CD8-positive, alpha-beta memory T cell (primary cell): ENCODE measurements around the gene OR14K1. TPM values are rescaled to one million over a fixed set of nuclear protein-coding genes. Genes with fewer than 3 reads are reported as not detected.
"Not testable (repeated sequence)": the region's sequence is repeated elsewhere in the genome, so short reads cannot be mapped to it uniquely, and the experiment has no call there.

Source experiments
- CTCF ChIA-PET: fragments of 350-600 bp; sonication (Branson Sonifier 250); formaldehyde crosslinking; loops from one replicate; lab custom pipeline; 2021; ENCODE audit warnings: antibody characterized with exemption; lab: Charles Lee
- POLR2A ChIA-PET: fragments of 350-600 bp; sonication (Branson Sonifier 250); formaldehyde crosslinking; loops from one replicate; lab custom pipeline; 2021; ENCODE audit warnings: antibody characterized with exemption; lab: Charles Lee
- DNase-seq, 5 donors: peaks; one replicate each; pipeline versions ENCODE4 v3.0.0 to v3.0.0-alpha.2; 2020 to 2022; ENCODE audit warnings: mixed read lengths in 1 of 5
- H3K27ac ChIP-seq: one replicate; pipeline ENCODE4 v1.7.0; 2013; ENCODE audit warnings: low read depth, mild to moderate bottlenecking, low read length, moderate library complexity
- H3K27me3 ChIP-seq: 2 replicates; pipeline ENCODE4 v1.7.0; 2013; ENCODE audit warnings: low read length, mild to moderate bottlenecking; ENCODE audit not compliant: insufficient read depth, poor library complexity, severe bottlenecking
- H3K36me3 ChIP-seq: 2 replicates; pipeline ENCODE4 v1.7.0; 2013; ENCODE audit warnings: mild to moderate bottlenecking, low read length, moderate library complexity; ENCODE audit not compliant: insufficient read depth
- H3K4me1 ChIP-seq: 2 replicates; pipeline ENCODE4 v1.7.0; 2013; ENCODE audit warnings: mild to moderate bottlenecking, low read length, moderate library complexity; ENCODE audit not compliant: insufficient read depth
- H3K4me3 ChIP-seq: 2 replicates; pipeline ENCODE4 v1.7.0; 2013; ENCODE audit warnings: mild to moderate bottlenecking, low read length
- H3K9me3 ChIP-seq: 2 replicates; pipeline ENCODE4 v1.7.0; 2013; ENCODE audit warnings: mild to moderate bottlenecking, low read length
- H3K27ac Mint-ChIP-seq, 8 donors: one replicate each; pipeline ENCODE4 v1.8.0; 2020 to 2021; ENCODE audit warnings: mixed read lengths in 8 of 8, mild to moderate bottlenecking in 6 of 8, inconsistent platforms in 3 of 8, moderate library complexity in 3 of 8
- H3K27me3 Mint-ChIP-seq, 2 donors: one replicate each; pipeline ENCODE4 v1.8.0; 2020 to 2021; ENCODE audit warnings: mixed read lengths in 2 of 2, mild to moderate bottlenecking in 1 of 2, moderate library complexity in 1 of 2
- H3K36me3 Mint-ChIP-seq, 3 donors: one replicate each; pipeline ENCODE4 v1.8.0; 2020 to 2021; ENCODE audit warnings: mixed read lengths in 3 of 3, inconsistent platforms in 1 of 3, mild to moderate bottlenecking in 1 of 3
- H3K4me1 Mint-ChIP-seq, 3 donors: one replicate each; pipeline ENCODE4 v1.8.0; 2020 to 2021; ENCODE audit warnings: mixed read lengths in 3 of 3, inconsistent platforms in 1 of 3, mild to moderate bottlenecking in 1 of 3
- H3K4me3 Mint-ChIP-seq, 7 donors: one replicate each; pipeline ENCODE4 v1.8.0; 2020 to 2021; ENCODE audit warnings: mixed read lengths in 7 of 7, mild to moderate bottlenecking in 6 of 7, moderate library complexity in 4 of 7, inconsistent platforms in 2 of 7
- H3K9me3 Mint-ChIP-seq, 5 donors: one replicate each; pipeline ENCODE4 v1.8.0; 2020 to 2022; ENCODE audit warnings: mixed read lengths in 5 of 5, mild to moderate bottlenecking in 3 of 5, moderate library complexity in 2 of 5, inconsistent platforms in 1 of 5
- polyA plus RNA-seq: library from polyadenylated mRNA; unstranded; fragments of 300-500 nt; fragmentation: Illumina TruSeq; gene quantifications from one replicate; pipeline ENCODE4 v1.2.3, GENCODE V29; 2021
- total RNA-seq, 2 experiments: library from RNA; stranded (reverse); gene quantifications; one replicate each; pipeline ENCODE4 v1.2.3, GENCODE V29; 2021

The OR14K1 gene
- total RNA-seq (not detected), polyA plus RNA-seq (not detected)

GRCh38 chr1:247738315-247738714 is at the start of gene OR14K1:
TSS of gene OR14K1 (plus strand) at chr1:247738615. CDS start at chr1:247738615, 0 bp downstream.
- Mint-ChIP-seq H3K4me1 (no peaks in the 10 kb centered on the region), H3K36me3 (no peaks in the 10 kb centered on the region), H3K9me3 (peaks cover 0 to 4% (median 2%) of the 10 kb centered on the region in 5 donors), H3K27me3 (no peaks in the 10 kb centered on the region), H3K4me3 (no peak within 1 kb of the TSS), H3K27ac (peak within 1 kb of the TSS in 1 of 8 donors; percentile 12)
- Histone ChIP-seq H3K27ac (no peak within 1 kb of the TSS), H3K9me3 (no peaks in the 10 kb centered on the region), H3K27me3 (no peaks in the 10 kb centered on the region), H3K4me3 (no peak within 1 kb of the TSS), H3K4me1 (no peaks in the 10 kb centered on the region), H3K36me3 (no peaks in the 10 kb centered on the region)
- no peak for DNase-seq
- ChIA-PET POLR2A (no interaction called here), CTCF (no interaction called here)

GRCh38 chr1:247701338-247701737 is 37.1 kb upstream of the OR14K1 start:
- H3K36me3 ChIP-seq = no peaks in the 10 kb centered on the region
- DNase-seq = no peak
- H3K27me3 ChIP-seq = no peaks in the 10 kb centered on the region
- H3K4me1 Mint-ChIP-seq = peaks cover 0 to 3% (median 0%) of the 10 kb centered on the region in 3 donors
- H3K9me3 ChIP-seq = no peaks in the 10 kb centered on the region
- H3K36me3 Mint-ChIP-seq = no peaks in the 10 kb centered on the region
- H3K27ac ChIP-seq = no peak overlapping the region
- peaks cover 0 to 6% (median 3%) of the 10 kb centered on the region in 5 donors for H3K9me3 Mint-ChIP-seq
- H3K4me3 Mint-ChIP-seq = no peak overlapping the region
- no peaks in the 10 kb centered on the region for H3K27me3 Mint-ChIP-seq
- POLR2A ChIA-PET = no interaction called here
- no peak overlapping the region for H3K27ac Mint-ChIP-seq
- H3K4me3 ChIP-seq = no peak overlapping the region
- CTCF ChIA-PET = no interaction called here
- H3K4me1 ChIP-seq = no peaks in the 10 kb centered on the region

GRCh38 chr1:247710681-247711080 is 27.7 kb upstream of the OR14K1 start:
- H3K27me3 ChIP-seq, POLR2A ChIA-PET, H3K27me3 Mint-ChIP-seq, H3K36me3 Mint-ChIP-seq, H3K27ac Mint-ChIP-seq, CTCF ChIA-PET, H3K27ac ChIP-seq, H3K4me1 ChIP-seq, H3K4me3 Mint-ChIP-seq, H3K4me1 Mint-ChIP-seq, DNase-seq, H3K4me3 ChIP-seq, H3K9me3 Mint-ChIP-seq, H3K9me3 ChIP-seq, H3K36me3 ChIP-seq: not testable (repeated sequence)

GRCh38 chr1:247713753-247714152 is 24.7 kb upstream of the OR14K1 start:
- ChIA-PET POLR2A (no interaction called here), CTCF (no interaction called here)
- Mint-ChIP-seq H3K36me3 (no peaks in the 10 kb centered on the region), H3K27me3 (no peaks in the 10 kb centered on the region), H3K9me3 (peaks cover 0 to 3% (median 0%) of the 10 kb centered on the region in 5 donors), H3K4me3 (no peak overlapping the region), H3K4me1 (no peaks in the 10 kb centered on the region), H3K27ac (no peak overlapping the region)
- no peak overlapping the region for H3K4me3 ChIP-seq
- H3K27me3 ChIP-seq = no peaks in the 10 kb centered on the region
- no peak for DNase-seq
- H3K4me1 ChIP-seq = no peaks in the 10 kb centered on the region
- H3K9me3 ChIP-seq = no peaks in the 10 kb centered on the region
- H3K27ac ChIP-seq = no peak overlapping the region
- no peaks in the 10 kb centered on the region for H3K36me3 ChIP-seq

GRCh38 chr1:247716546-247716945 is 21.9 kb upstream of the OR14K1 start, which contains the start of gene OR6F1:
TSS of gene OR6F1 (minus strand) at chr1:247716646. CDS start at chr1:247712755, 3,891 bp downstream.
- Mint-ChIP-seq H3K36me3 (no peaks in the 10 kb centered on the region), H3K4me3 (no peak within 1 kb of the TSS), H3K9me3 (peaks cover 3 to 8% (median 4%) of the 10 kb centered on the region in 5 donors), H3K27me3 (no peaks in the 10 kb centered on the region), H3K4me1 (no peaks in the 10 kb centered on the region), H3K27ac (peak within 1 kb of the TSS in 1 of 8 donors; percentile 56)
- no peak for DNase-seq
- ChIA-PET POLR2A (no interaction called here), CTCF (no interaction called here)
- Histone ChIP-seq H3K27me3 (no peaks in the 10 kb centered on the region), H3K27ac (no peak within 1 kb of the TSS), H3K36me3 (no peaks in the 10 kb centered on the region), H3K4me1 (no peaks in the 10 kb centered on the region), H3K4me3 (no peak within 1 kb of the TSS), H3K9me3 (no peaks in the 10 kb centered on the region)

GRCh38 chr1:247721222-247721621 is 17.2 kb upstream of the OR14K1 start:
- DNase-seq = no peak
- no peak overlapping the region for H3K27ac ChIP-seq
- POLR2A ChIA-PET = no interaction called here
- no peaks in the 10 kb centered on the region for H3K27me3 ChIP-seq
- Mint-ChIP-seq H3K4me1 (no peaks in the 10 kb centered on the region), H3K27me3 (no peaks in the 10 kb centered on the region), H3K9me3 (peaks cover 7 to 18% (median 10%) of the 10 kb centered on the region in 5 donors), H3K36me3 (no peaks in the 10 kb centered on the region), H3K27ac (no peak overlapping the region), H3K4me3 (no peak overlapping the region)
- CTCF ChIA-PET = no interaction called here
- no peaks in the 10 kb centered on the region for H3K4me1 ChIP-seq
- no peaks in the 10 kb centered on the region for H3K9me3 ChIP-seq
- no peak overlapping the region for H3K4me3 ChIP-seq
- no peaks in the 10 kb centered on the region for H3K36me3 ChIP-seq

- Mint-ChIP-seq H3K27ac (no peak overlapping the region), H3K36me3 (no peaks in the 10 kb centered on the region), H3K4me3 (no peak overlapping the region), H3K4me1 (no peaks in the 10 kb centered on the region), H3K27me3 (no peaks in the 10 kb centered on the region), H3K9me3 (peaks cover 0 to 9% (median 0%) of the 10 kb centered on the region in 5 donors)
- ChIA-PET POLR2A (no interaction called here), CTCF (no interaction called here)
- no peak overlapping the region for H3K4me3 ChIP-seq
- no peak overlapping the region for H3K27ac ChIP-seq
- no peaks in the 10 kb centered on the region for H3K9me3 ChIP-seq
- no peak for DNase-seq
- H3K27me3 ChIP-seq = no peaks in the 10 kb centered on the region
- no peaks in the 10 kb centered on the region for H3K36me3 ChIP-seq
- H3K4me1 ChIP-seq = no peaks in the 10 kb centered on the region
Measured at GRCh38 chr1:247740721-247741120, 2.3 kb downstream of the OR14K1 start.

GRCh38 chr1:247741756-247742155 is 3.3 kb downstream of the OR14K1 start:
- Mint-ChIP-seq H3K4me1 (no peaks in the 10 kb centered on the region), H3K27ac (no peak overlapping the region), H3K4me3 (no peak overlapping the region), H3K36me3 (no peaks in the 10 kb centered on the region), H3K9me3 (peaks cover 0 to 9% (median 2%) of the 10 kb centered on the region in 5 donors), H3K27me3 (peaks cover 0 to 1% of the 10 kb centered on the region in 2 donors)
- CTCF ChIA-PET = no interaction called here
- DNase-seq = no peak
- no peaks in the 10 kb centered on the region for H3K27me3 ChIP-seq
- H3K27ac ChIP-seq = no peak overlapping the region
- no peaks in the 10 kb centered on the region for H3K36me3 ChIP-seq
- no peaks in the 10 kb centered on the region for H3K4me1 ChIP-seq
- no peak overlapping the region for H3K4me3 ChIP-seq
- POLR2A ChIA-PET = no interaction called here
- no peaks in the 10 kb centered on the region for H3K9me3 ChIP-seq
